Smooth muscle cell of the brain vasculature (primary cell): Measurements from ENCODE around the gene MORF4L2.

Experiments used
- DNase-seq: peaks from one replicate; pipeline ENCODE4 v3.0.0-alpha.2; 2012; ENCODE audit warnings: low read depth, low spot score

The MORF4L2 gene, protein sequence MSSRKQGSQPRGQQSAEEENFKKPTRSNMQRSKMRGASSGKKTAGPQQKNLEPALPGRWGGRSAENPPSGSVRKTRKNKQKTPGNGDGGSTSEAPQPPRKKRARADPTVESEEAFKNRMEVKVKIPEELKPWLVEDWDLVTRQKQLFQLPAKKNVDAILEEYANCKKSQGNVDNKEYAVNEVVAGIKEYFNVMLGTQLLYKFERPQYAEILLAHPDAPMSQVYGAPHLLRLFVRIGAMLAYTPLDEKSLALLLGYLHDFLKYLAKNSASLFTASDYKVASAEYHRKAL

DNA sequence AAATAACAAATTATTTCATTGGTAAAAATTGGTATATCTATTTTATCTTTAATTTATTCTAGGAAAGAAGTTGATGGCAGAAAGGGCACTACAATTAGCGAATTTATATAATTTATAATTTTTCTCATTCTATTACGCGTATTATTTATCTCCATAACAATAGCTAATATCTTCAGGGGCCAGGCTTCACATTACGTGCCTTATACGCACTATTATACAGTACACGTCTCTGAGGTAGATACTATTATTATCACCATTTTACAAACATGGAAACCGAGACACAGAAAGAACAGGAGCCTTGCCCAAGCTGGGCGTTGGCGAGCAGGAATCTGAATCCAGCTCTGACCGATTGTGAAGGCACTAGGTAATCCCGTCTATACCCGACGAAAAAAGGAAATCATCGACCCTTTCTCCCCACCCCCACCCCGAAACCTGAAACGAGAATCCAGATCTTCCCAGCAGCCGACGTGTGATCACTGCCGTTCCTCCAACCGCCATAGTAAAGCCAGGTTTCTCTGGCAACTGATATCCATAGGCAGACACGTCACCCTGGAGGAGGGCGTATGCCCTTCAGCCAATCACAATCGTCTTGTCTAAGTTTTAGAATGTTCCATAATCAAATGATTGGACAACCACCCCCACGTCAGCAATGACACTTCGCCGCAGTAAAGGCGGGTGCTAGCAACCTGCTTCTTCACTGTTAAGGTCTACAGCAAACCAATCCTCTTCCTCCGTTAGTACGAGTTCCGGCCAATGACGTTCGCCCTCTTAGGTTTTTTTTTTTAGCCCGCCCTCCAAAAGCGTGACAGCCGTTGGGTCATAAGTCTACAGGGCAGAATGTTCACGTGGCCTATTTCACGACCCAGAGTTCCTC, at the start of gene MORF4L2:
MORF4L2 (minus strand) TSS at position 501 of the 874 bp plus-strand sequence. CDS start 9,672 bp downstream, outside the sequence.
- peak; percentile 87 for DNase-seq

DNA sequence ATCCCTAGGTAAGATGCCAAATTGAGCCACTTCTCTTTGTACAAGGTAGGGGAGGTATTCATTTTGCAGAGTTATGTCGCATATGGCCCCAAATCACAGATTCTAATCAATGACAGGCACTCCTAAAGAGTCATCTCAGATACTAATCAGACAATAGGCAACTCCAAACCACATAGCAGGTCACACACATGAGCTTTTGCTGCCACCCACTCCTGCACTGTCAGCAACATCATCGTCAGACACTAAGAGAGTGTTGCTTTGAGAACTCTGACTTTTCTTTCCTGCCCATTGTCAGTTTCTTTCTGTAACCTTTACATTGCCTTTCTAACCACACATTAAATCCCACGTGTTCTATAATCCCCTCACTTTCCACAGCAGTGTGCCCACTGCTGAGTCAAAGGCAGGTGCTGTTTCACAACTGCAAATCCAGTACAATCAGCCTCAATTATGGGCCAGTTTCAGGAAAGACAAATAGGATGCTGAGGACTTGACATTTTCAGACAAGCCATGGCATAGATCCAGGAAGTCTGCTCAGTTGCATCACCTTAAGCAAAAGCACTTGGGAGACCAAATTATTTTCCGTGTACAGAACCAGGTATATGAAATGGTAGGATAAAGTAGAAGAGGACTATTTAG, 47.7 kb upstream of the MORF4L2 start:
- DNase-seq = no peak

DNA sequence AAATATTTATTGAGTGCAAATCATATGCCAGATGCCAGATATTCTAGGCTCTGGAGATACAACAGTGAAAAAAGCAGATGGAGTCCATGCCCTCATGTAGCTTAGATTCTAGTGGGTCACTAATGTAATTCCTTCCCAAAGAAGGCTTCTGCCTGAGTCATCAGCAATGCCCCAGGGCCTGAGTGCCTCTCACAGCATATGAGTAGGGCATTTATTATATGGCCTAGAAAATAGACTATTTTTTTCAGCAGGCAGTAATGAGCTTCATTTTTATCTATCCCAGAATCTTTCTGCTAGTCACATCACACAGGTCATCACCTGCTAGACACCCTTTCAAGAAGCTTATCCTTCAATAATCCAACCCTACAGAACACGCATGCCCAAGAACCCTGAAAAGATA, 46.5 kb upstream of the MORF4L2 start:
- no peak for DNase-seq

DNA sequence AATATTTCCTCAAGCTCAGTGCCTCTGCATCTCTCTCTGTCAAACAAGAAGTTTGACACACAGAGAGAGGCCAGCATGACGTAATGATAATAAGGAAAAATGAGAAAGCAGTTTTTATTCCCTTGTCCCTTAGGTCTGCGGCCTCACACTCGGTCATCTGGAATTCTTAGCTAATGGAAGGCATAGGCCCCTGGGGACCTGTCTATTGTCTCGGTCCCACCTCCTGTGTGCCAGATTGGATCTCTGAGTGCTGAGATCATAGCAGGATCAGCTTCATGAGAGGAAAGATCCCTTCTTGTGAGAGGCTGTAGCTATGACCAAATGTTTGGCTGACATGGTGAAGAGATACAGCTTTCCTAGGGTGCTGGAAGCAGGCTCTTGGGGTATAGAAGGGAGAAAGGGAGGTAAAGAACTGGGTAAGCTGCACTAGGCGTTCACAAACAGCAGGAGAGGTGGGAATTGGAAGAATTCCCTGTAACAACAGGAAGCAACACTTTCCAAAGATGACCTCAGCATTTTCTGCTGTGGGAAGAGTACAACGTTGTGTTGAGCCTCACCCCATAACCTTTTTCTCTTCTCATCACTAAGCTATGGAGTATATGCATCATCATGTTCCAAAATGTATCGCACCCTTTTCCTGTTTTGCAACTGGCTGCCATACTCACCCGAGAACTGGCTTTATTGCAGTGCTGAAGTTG, 44.4 kb upstream of the MORF4L2 start:
- DNase-seq = peak; percentile 28

DNA sequence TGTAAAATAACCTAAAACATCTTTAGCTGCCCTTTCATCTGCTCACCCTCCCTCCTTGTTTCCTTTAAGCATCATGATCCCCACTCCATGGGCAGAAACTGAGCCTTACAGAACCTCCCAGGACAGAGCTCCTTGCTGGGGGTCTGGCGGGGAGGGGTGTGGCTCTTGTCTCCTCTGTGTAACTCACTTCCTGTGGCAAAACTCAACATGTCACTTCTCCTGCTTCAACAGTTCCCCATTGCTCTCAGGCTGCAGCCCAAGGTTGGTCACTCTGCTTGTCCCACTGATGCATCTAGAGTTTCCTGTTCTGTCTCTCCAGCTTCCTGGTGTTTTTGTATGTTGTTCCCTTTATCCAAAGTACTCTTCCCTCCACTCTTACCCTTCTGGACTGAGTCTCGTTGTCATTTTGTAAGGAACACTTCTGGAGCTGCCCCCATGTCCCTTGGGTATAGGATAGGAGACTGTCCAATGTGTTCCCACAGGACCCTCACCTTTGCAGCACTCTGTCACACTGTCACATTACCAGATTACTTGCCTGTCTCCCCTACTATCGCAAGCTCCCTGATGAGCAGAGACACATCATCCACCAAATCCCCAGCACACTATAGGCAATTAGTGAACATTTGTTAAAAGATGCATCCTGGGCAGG, 43.8 kb upstream of the MORF4L2 start:
- DNase-seq = no peak

DNA sequence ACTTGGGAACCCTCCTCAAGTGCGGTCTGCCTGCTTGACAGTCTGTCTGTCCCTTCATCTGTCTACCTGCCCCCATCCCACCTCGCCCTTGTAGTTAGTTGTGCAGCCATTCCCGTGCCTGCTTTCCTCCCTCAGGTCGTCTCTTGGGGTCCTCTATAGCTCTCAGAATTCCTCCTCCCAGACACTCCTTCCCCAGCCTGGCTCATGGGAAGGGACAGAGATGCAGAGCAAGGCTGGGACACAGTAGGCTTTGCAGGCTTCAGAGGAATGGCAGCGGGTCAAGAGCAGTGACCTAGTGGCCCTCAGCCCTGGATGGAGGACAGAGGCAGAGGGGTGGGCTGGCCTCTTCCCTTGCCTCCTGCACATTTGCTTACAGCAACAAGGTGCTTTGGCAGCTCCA, 42.5 kb upstream of the MORF4L2 start:
- DNase-seq = no peak

DNA sequence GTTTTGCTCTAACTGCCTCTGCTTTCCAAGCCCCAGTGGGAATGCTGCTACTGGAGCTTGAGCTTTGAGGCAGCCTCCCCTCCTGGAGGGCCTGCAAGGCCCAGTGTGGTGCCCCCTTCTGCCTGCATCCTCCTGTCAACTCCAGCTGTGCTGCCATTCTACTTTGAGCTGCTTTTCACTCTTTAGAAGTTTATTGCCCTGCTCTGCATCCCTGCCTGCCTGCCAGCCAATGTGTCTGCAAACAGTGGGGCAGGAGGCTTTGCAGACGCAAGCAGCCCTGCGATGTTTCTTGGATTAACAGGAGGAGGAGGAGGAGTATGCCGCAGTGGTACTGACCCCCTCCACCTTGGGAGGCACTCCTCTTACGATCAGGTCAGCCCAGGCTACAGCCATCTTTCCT, 40.6 kb upstream of the MORF4L2 start:
- no peak for DNase-seq

DNA sequence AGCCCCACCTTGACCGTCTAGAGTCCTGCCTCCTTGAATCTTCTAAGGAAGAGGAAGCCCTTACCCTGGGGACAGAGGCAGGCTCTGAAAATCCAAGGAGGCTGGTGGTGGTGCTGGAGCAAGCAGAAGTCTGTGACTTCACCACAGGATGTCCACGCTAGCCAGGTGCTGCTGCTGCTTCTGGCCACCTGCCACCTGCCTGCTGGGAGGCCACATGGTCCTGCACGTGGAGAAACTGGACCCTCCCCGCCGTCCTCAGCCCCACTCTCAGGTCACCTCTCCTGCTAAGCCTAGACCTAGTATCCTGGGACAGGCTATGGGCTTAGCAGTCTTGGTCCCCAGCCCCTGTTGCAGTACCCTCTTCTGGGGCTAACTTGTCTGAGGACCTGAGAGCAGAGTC, 40.0 kb upstream of the MORF4L2 start:
- no peak for DNase-seq

DNA sequence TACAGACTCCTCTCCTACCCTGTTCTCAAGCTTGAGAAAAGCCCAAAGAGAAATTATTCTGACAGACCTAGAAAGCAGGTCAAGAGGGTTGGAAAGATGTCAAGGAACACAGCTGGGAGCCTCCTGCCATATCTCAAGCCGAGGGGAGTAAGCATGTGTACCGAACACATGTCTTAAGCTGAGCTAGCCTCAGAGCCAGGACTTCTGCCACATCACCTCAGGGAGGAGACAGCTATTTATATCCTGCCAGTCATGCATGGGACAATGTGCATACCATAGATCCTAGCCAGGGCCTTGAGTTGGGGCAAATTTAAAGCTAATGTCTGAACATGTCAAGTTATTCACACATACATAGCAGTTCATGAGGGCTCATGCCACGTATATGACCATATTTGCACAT, 36.0 kb upstream of the MORF4L2 start:
- no peak for DNase-seq

DNA sequence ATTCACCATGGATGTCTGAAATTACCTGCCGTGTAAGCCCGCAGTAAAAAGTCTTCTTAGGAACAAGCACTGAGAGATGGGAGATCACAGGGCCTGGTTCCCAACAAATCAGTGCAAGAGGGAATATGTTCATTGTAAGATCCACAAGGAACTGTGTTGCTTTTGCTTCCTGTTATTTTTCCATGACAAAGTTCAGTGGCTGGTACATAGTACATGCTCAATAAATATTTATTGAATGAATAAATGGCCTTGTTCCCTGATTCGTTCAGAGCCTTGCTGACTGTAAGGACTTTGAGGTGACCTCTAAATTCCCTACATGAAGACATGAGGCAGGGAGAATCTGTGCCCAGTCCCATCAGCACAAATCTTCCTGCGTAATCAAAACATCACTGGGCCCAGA, 31.6 kb upstream of the MORF4L2 start:
- DNase-seq = no peak

DNA sequence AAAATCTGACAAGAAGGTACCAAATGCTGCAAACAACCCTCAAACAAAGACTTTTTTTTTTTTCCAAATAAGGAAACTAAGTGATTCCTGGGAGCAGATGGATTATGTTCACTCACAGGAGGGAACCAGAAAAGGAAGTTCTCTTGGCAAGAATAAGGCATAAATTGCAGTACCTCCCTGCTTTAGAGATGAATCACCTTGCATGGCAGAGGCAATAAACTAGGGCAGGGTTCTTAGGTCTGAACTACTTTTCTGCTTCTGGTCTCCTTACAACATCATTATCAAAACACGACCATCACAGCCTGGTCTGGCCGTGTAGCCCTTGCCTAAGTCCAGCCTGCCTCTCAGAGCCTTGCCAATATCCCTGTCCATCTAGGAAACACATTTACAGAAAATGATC, 30.5 kb upstream of the MORF4L2 start:
- peak; percentile 13 for DNase-seq

DNA sequence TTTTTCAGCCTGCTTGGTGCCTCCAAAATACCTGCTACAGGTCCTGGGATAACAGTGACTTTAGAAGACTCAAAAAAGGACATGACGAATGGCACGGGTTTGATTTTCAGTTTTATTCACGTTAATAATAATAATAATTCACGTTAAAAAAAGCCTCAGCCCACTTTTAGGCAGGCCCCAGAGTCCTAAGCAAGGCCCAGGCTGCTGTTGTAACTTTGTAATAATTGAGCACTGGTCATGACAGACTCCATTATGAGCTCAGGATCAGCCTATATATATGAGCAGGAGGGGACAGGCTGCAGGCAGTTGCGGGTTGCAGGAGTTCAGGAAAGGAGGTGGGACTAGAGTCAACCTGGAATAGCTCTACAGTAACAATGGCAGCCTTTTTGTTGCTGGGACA, 24.1 kb upstream of the MORF4L2 start, which contains the start of gene TMEM31:
TMEM31 (plus strand) TSS at position 301 of the 400 bp plus-strand sequence. CDS start 1,350 bp downstream, outside the sequence.
- DNase-seq = no peak

DNA sequence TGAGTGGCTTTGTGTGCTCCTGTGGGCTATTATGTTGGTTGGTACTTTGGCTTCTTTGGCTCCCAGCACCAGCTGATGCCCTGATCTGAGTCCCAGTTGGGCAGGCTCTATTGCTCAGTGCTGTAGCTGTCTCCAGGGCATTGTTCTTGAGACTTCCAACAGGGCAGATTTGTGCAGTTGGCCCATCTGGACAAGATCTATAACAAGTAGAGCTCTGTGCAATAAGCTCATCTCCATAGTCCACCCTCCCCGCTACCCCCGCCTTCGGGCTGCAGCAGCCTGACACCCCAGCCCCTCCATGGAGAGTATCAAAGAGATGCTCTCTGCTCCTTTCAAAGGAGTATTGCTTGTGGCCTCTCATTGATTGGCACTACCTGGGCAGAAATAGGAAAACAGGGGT, 18.4 kb upstream of the MORF4L2 start:
- no peak for DNase-seq

DNA sequence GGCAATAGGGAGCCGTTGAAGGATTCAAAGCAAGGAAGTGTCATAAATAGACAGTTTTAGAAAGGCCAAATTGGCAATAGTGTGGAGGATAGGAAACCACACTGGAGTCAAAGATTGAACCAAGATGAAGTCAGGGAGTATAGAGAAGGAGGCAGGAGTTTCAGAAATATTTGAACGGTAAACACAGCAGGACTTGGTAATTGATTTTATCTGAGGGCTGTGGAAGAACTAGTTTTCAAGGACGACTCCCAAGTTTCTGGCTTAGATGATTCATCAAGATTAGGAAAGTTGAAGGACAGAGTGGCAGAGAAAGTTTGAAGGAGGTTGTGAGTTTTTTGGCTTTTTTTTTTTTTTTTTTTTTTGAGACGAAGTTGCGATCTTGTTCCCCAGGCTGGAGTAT, 12.7 kb upstream of the MORF4L2 start:
- DNase-seq = no peak

DNA sequence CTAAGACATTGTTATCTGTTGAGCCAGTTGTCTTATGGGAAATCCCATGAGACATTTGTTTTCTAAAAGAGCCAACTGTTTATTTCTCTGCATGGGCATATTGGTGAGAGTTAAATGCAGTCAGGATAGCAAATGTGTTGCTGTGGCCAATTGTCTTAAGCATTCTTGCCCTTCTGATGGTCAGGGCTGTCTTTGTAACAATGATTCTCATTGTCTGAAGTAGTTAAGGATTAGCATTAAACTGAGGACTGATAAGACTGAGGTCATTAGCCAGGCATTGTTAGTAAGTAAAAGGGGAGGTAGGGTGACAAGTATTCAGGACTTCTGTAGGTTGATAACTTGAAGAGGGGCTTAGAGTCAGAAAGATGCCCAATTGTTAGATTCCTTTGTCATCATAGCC, 11.2 kb upstream of the MORF4L2 start:
- DNase-seq = no peak

DNA sequence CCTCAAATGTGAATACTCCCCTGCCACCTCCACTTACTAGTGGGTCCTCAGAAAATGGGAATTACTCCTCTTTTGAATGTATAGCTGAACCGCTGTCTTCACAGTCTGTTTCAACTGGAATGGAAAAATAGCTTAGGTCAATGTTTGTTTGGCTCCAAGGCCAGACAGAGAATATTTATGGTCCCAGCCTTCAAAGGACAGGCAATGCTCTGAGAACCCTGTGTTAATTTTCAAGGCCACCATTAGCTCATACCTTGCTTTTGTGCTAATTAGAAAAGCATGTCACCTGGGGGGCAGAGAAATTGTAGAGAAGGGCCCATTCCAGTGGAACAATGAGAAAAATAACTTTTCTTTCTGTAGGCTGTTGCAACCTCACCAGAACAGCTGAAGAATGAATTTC, 4.6 kb upstream of the MORF4L2 start:
- DNase-seq = no peak

DNA sequence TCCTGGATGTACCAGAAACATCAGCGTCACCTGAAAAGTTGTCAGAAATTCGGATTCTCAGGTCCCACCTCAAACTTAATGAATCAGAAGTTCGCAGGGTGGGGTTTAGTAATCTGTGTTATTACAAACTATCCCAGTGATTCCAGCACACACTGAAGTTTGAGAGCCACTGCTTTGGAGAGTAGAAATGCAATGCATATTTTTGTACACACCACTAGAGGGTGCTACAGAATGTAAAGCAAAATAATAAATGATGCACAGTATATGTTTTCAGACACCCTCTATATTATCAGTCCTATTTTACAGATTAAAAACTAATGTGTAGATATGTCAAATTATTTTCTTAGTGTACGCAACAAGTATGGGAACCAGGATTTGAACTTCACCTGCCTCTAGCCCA, 2.4 kb upstream of the MORF4L2 start:
- no peak for DNase-seq

DNA sequence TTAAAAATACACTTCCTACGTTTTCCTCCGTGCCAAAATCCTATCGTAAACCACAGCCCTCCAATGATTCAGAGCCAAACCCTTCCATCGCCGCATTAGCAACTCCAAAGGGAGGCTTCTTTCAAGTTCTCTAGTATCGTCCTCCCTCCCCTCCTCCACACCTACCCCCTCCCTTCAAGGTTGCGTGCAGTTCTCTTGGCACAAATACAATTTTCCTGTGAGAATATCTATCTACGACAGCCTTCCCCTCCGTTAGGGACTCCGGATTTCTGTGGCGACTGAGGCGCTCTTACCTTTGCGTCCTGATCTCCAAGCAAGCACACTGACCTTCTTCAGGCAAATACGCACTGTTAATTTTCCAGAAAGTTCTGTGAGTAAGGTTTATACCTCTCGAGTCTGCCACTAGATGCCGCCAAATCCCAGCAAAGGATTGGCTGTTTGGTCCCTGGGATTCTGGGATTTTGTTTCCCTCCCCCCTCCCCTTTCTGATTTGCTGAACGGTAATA, 1.2 kb upstream of the MORF4L2 start:
- DNase-seq = peak; percentile 43

DNA sequence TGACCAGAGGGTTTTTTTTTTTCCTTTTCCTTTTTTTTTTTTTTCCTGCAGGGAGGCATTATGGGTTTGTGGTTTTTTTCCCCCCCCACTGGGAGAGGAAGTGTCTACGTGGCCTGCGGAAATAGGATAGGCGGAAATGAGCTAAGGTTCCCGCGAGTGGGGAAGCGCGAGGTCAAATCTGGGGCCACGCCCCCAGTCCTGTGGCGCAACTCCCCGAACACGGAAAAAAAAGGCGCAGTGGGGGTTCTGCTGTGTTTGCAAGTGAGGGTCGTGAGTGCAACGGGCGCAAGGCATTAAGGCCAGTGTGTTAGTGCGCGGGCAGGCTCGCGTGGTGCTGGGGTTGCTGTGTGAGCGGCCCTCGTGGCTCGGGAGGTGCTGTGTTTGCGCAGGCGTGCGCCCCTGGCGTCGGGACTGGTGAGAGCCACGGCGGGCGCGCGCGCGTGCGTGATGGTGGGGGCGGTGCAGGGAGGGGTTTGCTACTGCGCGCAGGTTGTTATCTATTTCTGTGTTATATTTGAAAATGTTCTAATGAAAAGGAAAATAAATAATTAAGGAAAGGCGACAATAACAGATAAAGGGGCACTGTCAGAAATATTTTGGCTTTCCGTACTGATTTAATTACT, 685 bp upstream of the MORF4L2 start:
- DNase-seq = peak; percentile 55

DNA sequence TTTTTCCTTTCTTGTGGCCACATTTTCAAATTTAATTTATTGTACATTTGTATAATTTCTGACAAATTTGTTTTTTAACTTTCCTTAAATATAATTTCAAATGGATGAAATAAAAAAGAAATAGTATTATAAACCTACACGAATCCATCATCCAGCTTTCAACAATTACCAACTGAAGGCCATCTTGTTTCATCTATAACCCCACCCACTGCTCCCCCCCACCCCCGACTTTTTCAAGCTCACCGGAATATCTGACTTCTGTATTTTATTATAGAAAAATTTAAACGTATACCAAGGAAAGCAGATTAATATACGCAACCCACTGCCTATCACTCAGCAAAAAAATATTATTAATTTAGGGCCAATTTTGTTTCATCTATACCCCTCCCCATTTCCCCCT, 1.1 kb downstream of the MORF4L2 start:
- no peak for DNase-seq

DNA sequence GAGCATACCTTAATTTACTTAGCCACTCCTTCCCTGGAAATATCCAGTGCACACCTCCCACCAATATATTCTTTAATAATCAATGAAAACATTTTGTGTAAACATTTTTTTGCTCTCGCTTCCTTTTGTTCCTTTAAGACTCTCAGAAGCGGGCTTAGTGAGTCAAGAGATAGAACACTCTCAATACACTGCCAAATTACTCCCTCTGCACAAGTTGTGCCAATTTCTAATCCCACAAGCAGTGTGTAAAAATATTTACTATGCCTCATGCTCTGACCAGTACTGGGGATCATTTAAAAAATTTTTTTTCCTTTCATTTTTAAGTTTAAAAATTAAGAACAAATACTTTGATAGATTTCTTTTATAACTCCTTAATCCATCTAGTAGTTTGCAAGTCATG, 5.1 kb downstream of the MORF4L2 start:
- DNase-seq = no peak
